SK-N-SH treated with all-trans-retinoic acid at 6 μM for 48 hours (cell line): ENCODE measurements around the gene EYA4.

Experiments used
- ATAC-seq: fragments of 200-7000 bp; cut with Tn5 transposase; 3 replicates; pipeline ENCODE4 v1.9.1; 2020; ENCODE audit warnings: mild to moderate bottlenecking, moderate library complexity
- ARNTL ChIP-seq: fragments of 450-650 bp; formaldehyde crosslinking; IDR thresholded peaks from 2 replicates; pipeline ENCODE4 v1.5.0; 2020; ENCODE audit warnings: low read depth, mild to moderate bottlenecking, moderate library complexity, borderline replicate concordance
- CSDC2 ChIP-seq: fragments of 250-450 bp; sonication (Bioruptor Pico); IDR thresholded peaks from 2 replicates; pipeline ENCODE4 v1.5.0; 2020; ENCODE audit warnings: mild to moderate bottlenecking, moderate library complexity
- CSRNP3 ChIP-seq: fragments of 250-450 bp; sonication (Bioruptor Pico); IDR thresholded peaks from 2 replicates; pipeline ENCODE4 v1.5.1; 2021; ENCODE audit warnings: mild to moderate bottlenecking, moderate library complexity
- ESRRG ChIP-seq: fragments of 250-450 bp; sonication (Bioruptor Pico); IDR thresholded peaks from 2 replicates; pipeline ENCODE4 v1.6.1; 2021; ENCODE audit warnings: mild to moderate bottlenecking
- GLIS3 ChIP-seq: fragments of 250-450 bp; sonication (Bioruptor Pico); IDR thresholded peaks from 2 replicates; pipeline ENCODE4 v1.5.0; 2020; ENCODE audit warnings: mild to moderate bottlenecking, moderate library complexity
- ISL1 ChIP-seq: fragments of 250-450 bp; sonication (Bioruptor Pico); IDR thresholded peaks from 2 replicates; pipeline ENCODE4 v2.1.2; 2022; ENCODE audit warnings: mild to moderate bottlenecking, moderate library complexity
- OSR1 ChIP-seq: fragments of 250-450 bp; sonication (Bioruptor Pico); IDR thresholded peaks from 2 replicates; pipeline ENCODE4 v1.8.0; 2022; ENCODE audit warnings: moderate library complexity, mild to moderate bottlenecking, inconsistent platforms
- PATZ1 ChIP-seq: fragments of 250-450 bp; sonication (Bioruptor Pico); IDR thresholded peaks from 2 replicates; pipeline ENCODE4 v1.8.0; 2020; ENCODE audit warnings: mild to moderate bottlenecking, moderate library complexity, borderline replicate concordance
- POU6F1 ChIP-seq: fragments of 250-450 bp; sonication (Bioruptor Pico); IDR thresholded peaks from 2 replicates; pipeline ENCODE4 v1.8.0; 2021; ENCODE audit warnings: low read depth, mild to moderate bottlenecking, moderate library complexity, borderline replicate concordance
- PPARA ChIP-seq: fragments of 250-450 bp; sonication (Bioruptor Pico); IDR thresholded peaks from 2 replicates; pipeline ENCODE4 v1.5.0; 2020; ENCODE audit warnings: mild to moderate bottlenecking, borderline replicate concordance
- SNAI2 ChIP-seq: fragments of 250-450 bp; sonication (Bioruptor Pico); IDR thresholded peaks from 2 replicates; pipeline ENCODE4 v1.5.0; 2020; ENCODE audit warnings: mild to moderate bottlenecking, moderate library complexity
- TCF4 ChIP-seq: fragments of 250-450 bp; sonication (Bioruptor Pico); IDR thresholded peaks from 2 replicates; pipeline ENCODE4 v1.8.0; 2021; ENCODE audit warnings: mild to moderate bottlenecking, moderate library complexity, borderline replicate concordance
- TOX ChIP-seq: fragments of 250-450 bp; sonication (Bioruptor Pico); IDR thresholded peaks from 2 replicates; pipeline ENCODE4 v1.8.0; 2021; ENCODE audit warnings: mild to moderate bottlenecking, moderate library complexity, borderline replicate concordance
- TSHZ2 ChIP-seq: fragments of 250-450 bp; sonication (Bioruptor Pico); IDR thresholded peaks from 2 replicates; pipeline ENCODE4 v1.5.0; 2020; ENCODE audit warnings: mild to moderate bottlenecking, moderate library complexity
- ZC3H10 ChIP-seq: fragments of 250-450 bp; sonication (Bioruptor Pico); IDR thresholded peaks from 2 replicates; pipeline ENCODE4 v1.5.1; 2021; ENCODE audit warnings: mild to moderate bottlenecking, moderate library complexity
- ZFP3 ChIP-seq: fragments of 250-450 bp; sonication (Bioruptor Pico); IDR thresholded peaks from 2 replicates; pipeline ENCODE4 v1.5.0; 2020; ENCODE audit warnings: mild to moderate bottlenecking, moderate library complexity
- ZFP30 ChIP-seq: fragments of 450-650 bp; formaldehyde crosslinking; IDR thresholded peaks from 2 replicates; pipeline ENCODE4 v1.5.0; 2022; ENCODE audit warnings: mild to moderate bottlenecking, moderate library complexity
- ZNF565 ChIP-seq: fragments of 450-650 bp; formaldehyde crosslinking; conservative IDR thresholded peaks from 2 replicates; pipeline ENCODE4 v1.5.0; 2020; ENCODE audit warnings: low read depth, mild to moderate bottlenecking, moderate library complexity
- ZNF70 ChIP-seq: fragments of 450-650 bp; formaldehyde crosslinking; IDR thresholded peaks from 2 replicates; pipeline ENCODE4 v1.5.0; 2020; ENCODE audit warnings: mild to moderate bottlenecking, moderate library complexity
- ZNF8 ChIP-seq: fragments of 450-650 bp; formaldehyde crosslinking; IDR thresholded peaks from 2 replicates; pipeline ENCODE4 v1.5.0; 2020; ENCODE audit warnings: mild to moderate bottlenecking, moderate library complexity

EYA4 gene

GRCh38 chr6:133350928-133351327, 109.8 kb downstream of the EYA4 start (continued):
- no peak for TF ChIP-seq TSHZ2 (CRISPR knock-in tag)
- no peak for TF ChIP-seq ISL1
- TF ChIP-seq POU6F1 (CRISPR knock-in tag) = no peak
- no peak for TF ChIP-seq PATZ1 (CRISPR knock-in tag)
- no peak for TF ChIP-seq ZFP3
- no peak for TF ChIP-seq ZNF8 (CRISPR knock-in tag)
- no peak for TF ChIP-seq GLIS3 (CRISPR knock-in tag)
- no peak for TF ChIP-seq ZFP30 (CRISPR knock-in tag)
- TF ChIP-seq, all 23 proteins: peak for 0

- no peak for ATAC-seq
- TF ChIP-seq PATZ1 (CRISPR knock-in tag) (no peak), ZFP3 (no peak), CSRNP3 (CRISPR knock-in tag) (no peak), OSR1 (CRISPR knock-in tag) (no peak), ARNTL (CRISPR knock-in tag) (no peak), PPARA (CRISPR knock-in tag) (no peak), CSDC2 (CRISPR knock-in tag) (no peak), SNAI2 (no peak), ESRRG (no peak), TCF4 (CRISPR knock-in tag) (no peak), ZNF565 (CRISPR knock-in tag) (no peak), ZNF8 (CRISPR knock-in tag) (no peak), TSHZ2 (CRISPR knock-in tag) (no peak), ZC3H10 (CRISPR knock-in tag) (no peak), ZNF70 (CRISPR knock-in tag) (no peak), GLIS3 (CRISPR knock-in tag) (no peak), ISL1 (no peak), TOX (CRISPR knock-in tag) (no peak)
Measured at GRCh38 chr6:133352046-133352445, 110.9 kb downstream of the EYA4 start.
